A549 (cell line): ENCODE measurements around the gene RANBP9. TPM values are rescaled to one million over a fixed set of nuclear protein-coding genes. Genes with fewer than 3 reads are reported as not detected.

Source experiments
- ATAC-seq, 2 experiments: fragments of 200-7000 bp in 1 of 2; fragments of >200 bp in 1 of 2; cut with Nextera tagmentation in 1 of 2; cut with Tn5 transposase in 1 of 2; 3 replicates each; pipeline versions ENCODE4 v1.8.0 to v1.9.1; 2018 to 2020; ENCODE audit warnings: mild to moderate bottlenecking in 1 of 2, moderate library complexity in 1 of 2
- CTCF ChIA-PET: fragments of 300-600 bp; sonication (Branson Sonifier 250); formaldehyde crosslinking; extraction: SDS; loops from one replicate; lab custom pipeline; 2021; ENCODE audit warnings: antibody characterized with exemption, inconsistent platforms; lab: Yijun Ruan, JAX
- POLR2A ChIA-PET: fragments of 350-600 bp; formaldehyde crosslinking; extraction: SDS; loops from one replicate; lab custom pipeline; 2021; ENCODE audit warnings: antibody characterized with exemption, inconsistent platforms; lab: Yijun Ruan, JAX
- DNase-seq, 2 experiments: peaks; one replicate each; pipeline versions ENCODE4 v3.0.0 to v3.0.0-alpha.2; 2011 to 2016; ENCODE audit warnings: low read depth in 1 of 2, low spot score in 1 of 2
- FAIRE-seq: peaks from 2 replicates; lab custom pipeline; 2011; peaks lifted over from hg19 to GRCh38; lab: Jason Lieb, UNC
- H3K27ac ChIP-seq, 2 experiments: fragments of >200 bp; sonication (Bioruptor Twin); formaldehyde crosslinking; 3 replicates each; pipeline ENCODE4 v1.5.1; 2016 to 2017
- H3K4me1 ChIP-seq: fragments of >200 bp; sonication (Bioruptor Twin); formaldehyde crosslinking; 3 replicates; pipeline ENCODE4 v1.6.1; 2016
- H3K4me2 ChIP-seq: fragments of >200 bp; sonication (Bioruptor Twin); formaldehyde crosslinking; 3 replicates; pipeline ENCODE4 v1.6.1; 2016
- H3K4me3 ChIP-seq: fragments of >200 bp; sonication (Bioruptor Twin); formaldehyde crosslinking; 3 replicates; pipeline ENCODE4 v1.5.1; 2016
- H3K9me3 ChIP-seq: fragments of >200 bp; sonication (Bioruptor Twin); formaldehyde crosslinking; 3 replicates; pipeline ENCODE4 v1.6.1; 2016
- BCL3 ChIP-seq: fragments of >200 bp; sonication (Bioruptor Twin); formaldehyde crosslinking; IDR thresholded peaks from 3 replicates; pipeline ENCODE4 v1.6.1; 2016
- CBX8 ChIP-seq: fragments of 200-600 bp; sonication (generic); IDR thresholded peaks from 2 replicates; pipeline ENCODE4 v1.6.1; 2016
- CHD2 ChIP-seq: fragments of 150-350 bp; IDR thresholded peaks from 2 replicates; pipeline ENCODE4 v1.6.1; 2014; ENCODE audit warnings: low read length; ENCODE audit not compliant: partially characterized antibody
- EHMT2 ChIP-seq: fragments of 200-600 bp; sonication (generic); IDR thresholded peaks from 2 replicates; pipeline ENCODE4 v1.6.1; 2016; ENCODE audit warnings: antibody characterized with exemption, low read depth, mild to moderate bottlenecking, moderate library complexity
- EP300 ChIP-seq, 2 experiments: fragments of >200 bp; sonication (Bioruptor Twin); formaldehyde crosslinking; IDR thresholded peaks; 2 replicates in 1 of 2; 3 replicates in 1 of 2; pipeline ENCODE4 v1.6.1; 2016 to 2017
- GATA3 ChIP-seq: IDR thresholded peaks from 2 replicates; pipeline ENCODE4 v1.6.1; 2012; ENCODE audit warnings: borderline replicate concordance
- HES2 ChIP-seq: fragments of >200 bp; sonication (Bioruptor Twin); formaldehyde crosslinking; IDR thresholded peaks from 2 replicates; pipeline ENCODE4 v1.6.1; 2016
- JUNB ChIP-seq: fragments of >200 bp; sonication (Bioruptor Twin); formaldehyde crosslinking; IDR thresholded peaks from 2 replicates; pipeline ENCODE4 v1.6.1; 2016
- KDM1A ChIP-seq: fragments of 200-600 bp; sonication (generic); IDR thresholded peaks from 2 replicates; pipeline ENCODE4 v1.6.1; 2016; ENCODE audit warnings: low read depth, mild to moderate bottlenecking
- MAZ ChIP-seq: fragments of 150-350 bp; IDR thresholded peaks from 2 replicates; pipeline ENCODE4 v1.6.1; 2014; ENCODE audit warnings: antibody characterized with exemption, low read depth, low read length, borderline replicate concordance
- MYC ChIP-seq: IDR thresholded peaks from 2 replicates; pipeline ENCODE4 v1.6.1; 2012; ENCODE audit warnings: mild to moderate bottlenecking, inconsistent platforms, low read length, improper control_type of control experiment, borderline replicate concordance
- POLR2AphosphoS2 ChIP-seq: conservative IDR thresholded peaks from 2 replicates; pipeline ENCODE4 v1.6.1; 2012; ENCODE audit warnings: low read length, improper control_type of control experiment, inconsistent platforms
- RFX5 ChIP-seq: fragments of 450-650 bp; IDR thresholded peaks from 2 replicates; pipeline ENCODE4 v1.7.1; 2014; ENCODE audit warnings: antibody characterized with exemption, mild to moderate bottlenecking, moderate library complexity
- SMC3 ChIP-seq: fragments of >200 bp; sonication (Bioruptor Twin); formaldehyde crosslinking; IDR thresholded peaks from 3 replicates; pipeline ENCODE4 v1.6.1; 2018; ENCODE audit warnings: inconsistent platforms
- ZC3H11A ChIP-seq: fragments of 450-650 bp; IDR thresholded peaks from 2 replicates; pipeline ENCODE4 v1.6.1; 2014; ENCODE audit warnings: antibody characterized with exemption, mild to moderate bottlenecking
- ZFP36 ChIP-seq: fragments of 450-650 bp; IDR thresholded peaks from 2 replicates; pipeline ENCODE4 v1.6.1; 2014; ENCODE audit warnings: borderline replicate concordance; ENCODE audit not compliant: partially characterized antibody
- ZNF302 ChIP-seq: fragments of 250-450 bp; sonication (Bioruptor Pico); IDR thresholded peaks from 2 replicates; pipeline ENCODE4 v1.9.0; 2021; ENCODE audit warnings: inconsistent platforms, mild to moderate bottlenecking, moderate library complexity
- WGBS: methylation state at CpG from one replicate; pipeline ENCODE4 v1.1.6; 2017; ENCODE audit errors: missing lambda C conversion rate; 5-methylcytosine and 5-hydroxymethylcytosine counted together
- polyA plus RNA-seq, 4 experiments: library from polyadenylated mRNA; depleted of rRNA in 3 of 4; stranded (reverse); fragments of >200 nt; fragmentation: RNase III in 1 of 4; extraction: RNeasy Plus Mini Kit Qiagen cat#74134 plus additional on column Dnase treatment in 1 of 4; gene quantifications; 2 replicates in 3 of 4; 3 replicates in 1 of 4; pipeline ENCODE4 v1.2.3, GENCODE V29; 2011 to 2017
- TF ChIP-seq, protein P1 (sequence below): fragments of 200-600 bp; sonication (generic); IDR thresholded peaks from 2 replicates; pipeline ENCODE4 v1.6.1; 2016; ENCODE audit warnings: antibody characterized with exemption, mild to moderate bottlenecking, moderate library complexity
- TF ChIP-seq, protein P2 (sequence below): fragments of 450-650 bp; IDR thresholded peaks from 2 replicates; pipeline ENCODE4 v1.6.1; 2014; ENCODE audit warnings: antibody characterized with exemption
- TF ChIP-seq, protein P3 (sequence below): fragments of 150-350 bp; IDR thresholded peaks from 2 replicates; pipeline ENCODE4 v1.6.1; 2014; ENCODE audit warnings: low read depth, mild to moderate bottlenecking, low read length
- TF ChIP-seq, protein P4 (sequence below): fragments of >200 bp; sonication (Bioruptor Twin); formaldehyde crosslinking; IDR thresholded peaks from 3 replicates; pipeline ENCODE4 v1.5.1; 2016

RANBP9 gene
- polyA plus RNA-seq, 2 of the 4 experiments (the other 2 are of a cell fraction) = 13.7 to 15.7 TPM

- TF ChIP-seq, protein P1, sequence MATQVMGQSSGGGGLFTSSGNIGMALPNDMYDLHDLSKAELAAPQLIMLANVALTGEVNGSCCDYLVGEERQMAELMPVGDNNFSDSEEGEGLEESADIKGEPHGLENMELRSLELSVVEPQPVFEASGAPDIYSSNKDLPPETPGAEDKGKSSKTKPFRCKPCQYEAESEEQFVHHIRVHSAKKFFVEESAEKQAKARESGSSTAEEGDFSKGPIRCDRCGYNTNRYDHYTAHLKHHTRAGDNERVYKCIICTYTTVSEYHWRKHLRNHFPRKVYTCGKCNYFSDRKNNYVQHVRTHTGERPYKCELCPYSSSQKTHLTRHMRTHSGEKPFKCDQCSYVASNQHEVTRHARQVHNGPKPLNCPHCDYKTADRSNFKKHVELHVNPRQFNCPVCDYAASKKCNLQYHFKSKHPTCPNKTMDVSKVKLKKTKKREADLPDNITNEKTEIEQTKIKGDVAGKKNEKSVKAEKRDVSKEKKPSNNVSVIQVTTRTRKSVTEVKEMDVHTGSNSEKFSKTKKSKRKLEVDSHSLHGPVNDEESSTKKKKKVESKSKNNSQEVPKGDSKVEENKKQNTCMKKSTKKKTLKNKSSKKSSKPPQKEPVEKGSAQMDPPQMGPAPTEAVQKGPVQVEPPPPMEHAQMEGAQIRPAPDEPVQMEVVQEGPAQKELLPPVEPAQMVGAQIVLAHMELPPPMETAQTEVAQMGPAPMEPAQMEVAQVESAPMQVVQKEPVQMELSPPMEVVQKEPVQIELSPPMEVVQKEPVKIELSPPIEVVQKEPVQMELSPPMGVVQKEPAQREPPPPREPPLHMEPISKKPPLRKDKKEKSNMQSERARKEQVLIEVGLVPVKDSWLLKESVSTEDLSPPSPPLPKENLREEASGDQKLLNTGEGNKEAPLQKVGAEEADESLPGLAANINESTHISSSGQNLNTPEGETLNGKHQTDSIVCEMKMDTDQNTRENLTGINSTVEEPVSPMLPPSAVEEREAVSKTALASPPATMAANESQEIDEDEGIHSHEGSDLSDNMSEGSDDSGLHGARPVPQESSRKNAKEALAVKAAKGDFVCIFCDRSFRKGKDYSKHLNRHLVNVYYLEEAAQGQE = no peak
- TF ChIP-seq POLR2AphosphoS2 (no peak), EHMT2 (no peak)
- TF ChIP-seq, protein P2, sequence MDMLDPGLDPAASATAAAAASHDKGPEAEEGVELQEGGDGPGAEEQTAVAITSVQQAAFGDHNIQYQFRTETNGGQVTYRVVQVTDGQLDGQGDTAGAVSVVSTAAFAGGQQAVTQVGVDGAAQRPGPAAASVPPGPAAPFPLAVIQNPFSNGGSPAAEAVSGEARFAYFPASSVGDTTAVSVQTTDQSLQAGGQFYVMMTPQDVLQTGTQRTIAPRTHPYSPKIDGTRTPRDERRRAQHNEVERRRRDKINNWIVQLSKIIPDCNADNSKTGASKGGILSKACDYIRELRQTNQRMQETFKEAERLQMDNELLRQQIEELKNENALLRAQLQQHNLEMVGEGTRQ = no peak
Measured at GRCh38 chr6:13742961-13743735, 31.5 kb upstream of the RANBP9 start (continued).

DNA sequence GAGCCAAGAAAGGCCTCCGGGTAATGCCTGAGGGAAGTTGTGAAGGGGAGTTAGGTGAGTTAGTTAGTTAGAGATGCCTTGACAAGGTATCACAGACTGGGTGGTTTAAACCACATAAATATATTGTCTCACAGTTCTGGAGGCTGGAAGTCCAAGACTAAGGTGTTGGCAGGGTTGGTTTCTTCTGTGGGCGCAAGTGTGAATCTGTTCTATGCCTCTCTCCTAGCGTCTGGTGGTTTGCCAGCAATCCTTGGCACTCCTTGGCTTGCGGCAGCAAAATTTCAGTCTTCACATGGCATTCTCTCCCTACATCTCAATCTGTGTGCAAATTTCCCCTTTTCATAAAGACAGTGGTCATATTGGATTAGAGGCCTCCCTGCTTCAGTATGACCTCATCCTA, 29.7 kb upstream of the RANBP9 start:
- ATAC-seq (no peak), FAIRE-seq (no peak), DNase-seq (no peak)
- no peak overlapping the region for H3K27ac ChIP-seq
- ChIA-PET CTCF (no interaction called here), POLR2A (no interaction called here)
- H3K9me3 ChIP-seq = no peaks in the 10 kb centered on the region
- H3K4me3 ChIP-seq = no peak overlapping the region
- H3K4me1 ChIP-seq = no peaks in the 10 kb centered on the region
- WGBS = 82% methylated on average over 4 of the region's 4 CpGs
- TF ChIP-seq, protein P3, sequence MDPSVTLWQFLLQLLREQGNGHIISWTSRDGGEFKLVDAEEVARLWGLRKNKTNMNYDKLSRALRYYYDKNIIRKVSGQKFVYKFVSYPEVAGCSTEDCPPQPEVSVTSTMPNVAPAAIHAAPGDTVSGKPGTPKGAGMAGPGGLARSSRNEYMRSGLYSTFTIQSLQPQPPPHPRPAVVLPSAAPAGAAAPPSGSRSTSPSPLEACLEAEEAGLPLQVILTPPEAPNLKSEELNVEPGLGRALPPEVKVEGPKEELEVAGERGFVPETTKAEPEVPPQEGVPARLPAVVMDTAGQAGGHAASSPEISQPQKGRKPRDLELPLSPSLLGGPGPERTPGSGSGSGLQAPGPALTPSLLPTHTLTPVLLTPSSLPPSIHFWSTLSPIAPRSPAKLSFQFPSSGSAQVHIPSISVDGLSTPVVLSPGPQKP = no peak
- H3K4me2 ChIP-seq = no peak overlapping the region

DNA sequence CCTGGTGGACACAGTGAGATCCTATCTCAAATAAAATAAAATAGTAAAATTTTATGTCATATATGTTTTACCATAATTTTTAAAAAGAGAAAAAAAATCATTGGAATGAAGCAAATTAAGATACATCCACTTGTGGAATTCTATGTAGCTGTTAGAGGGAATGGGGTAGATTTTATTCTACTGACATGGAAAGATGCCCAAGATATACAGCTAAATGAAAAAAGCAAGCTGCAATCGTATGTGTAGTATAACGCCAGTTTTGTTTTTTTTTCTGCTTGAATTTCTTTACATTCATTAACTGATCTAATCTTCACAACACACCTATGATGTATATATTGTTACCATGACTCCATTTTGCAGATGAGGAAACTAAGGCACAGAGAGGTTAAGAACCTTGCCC, 23.4 kb upstream of the RANBP9 start:
- no peak for ATAC-seq
- 80% methylated on average over 2 of the region's 2 CpGs for WGBS
- TF ChIP-seq GATA3 (no peak), CBX8 (no peak), ZNF302 (CRISPR knock-in tag) (no peak), CHD2 (no peak), MAZ (no peak), ZFP36 (no peak), SMC3 (no peak), BCL3 (no peak), EP300 (IDR thresholded peaks at IDR 0.05) (no peak), ZC3H11A (no peak), KDM1A (no peak), JUNB (no peak), HES2 (no peak), RFX5 (no peak), MYC (no peak)
- TF ChIP-seq, protein P4, sequence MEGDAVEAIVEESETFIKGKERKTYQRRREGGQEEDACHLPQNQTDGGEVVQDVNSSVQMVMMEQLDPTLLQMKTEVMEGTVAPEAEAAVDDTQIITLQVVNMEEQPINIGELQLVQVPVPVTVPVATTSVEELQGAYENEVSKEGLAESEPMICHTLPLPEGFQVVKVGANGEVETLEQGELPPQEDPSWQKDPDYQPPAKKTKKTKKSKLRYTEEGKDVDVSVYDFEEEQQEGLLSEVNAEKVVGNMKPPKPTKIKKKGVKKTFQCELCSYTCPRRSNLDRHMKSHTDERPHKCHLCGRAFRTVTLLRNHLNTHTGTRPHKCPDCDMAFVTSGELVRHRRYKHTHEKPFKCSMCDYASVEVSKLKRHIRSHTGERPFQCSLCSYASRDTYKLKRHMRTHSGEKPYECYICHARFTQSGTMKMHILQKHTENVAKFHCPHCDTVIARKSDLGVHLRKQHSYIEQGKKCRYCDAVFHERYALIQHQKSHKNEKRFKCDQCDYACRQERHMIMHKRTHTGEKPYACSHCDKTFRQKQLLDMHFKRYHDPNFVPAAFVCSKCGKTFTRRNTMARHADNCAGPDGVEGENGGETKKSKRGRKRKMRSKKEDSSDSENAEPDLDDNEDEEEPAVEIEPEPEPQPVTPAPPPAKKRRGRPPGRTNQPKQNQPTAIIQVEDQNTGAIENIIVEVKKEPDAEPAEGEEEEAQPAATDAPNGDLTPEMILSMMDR = no peak
- TF ChIP-seq, protein P1 = no peak

More for the DNA sequence above, 23.4 kb upstream of the RANBP9 start:
- 0 out of 3 replicates have a peak, but pooled peaks cover 3% of the 10 kb centered on the region for H3K4me1 ChIP-seq
- no peak overlapping the region for H3K4me3 ChIP-seq
- DNase-seq = no peak
- no peaks in the 10 kb centered on the region for H3K9me3 ChIP-seq
- no peak overlapping the region for H3K4me2 ChIP-seq
- POLR2A ChIA-PET = interaction anchor here (1.2 kb wide), 1 partner anchor 23 kb away, joined by 3 read pairs; no protein-coding TSS in a partner anchor
- no peak for FAIRE-seq
- CTCF ChIA-PET = no interaction called here
- H3K27ac ChIP-seq = no peak overlapping the region
